ENCODE data around the gene ANKRD36B.
"Not testable (repeated sequence)": the region's sequence is repeated elsewhere in the genome, so short reads cannot be mapped to it uniquely, and the experiment has no call there.

Gene ANKRD36B

DNA sequence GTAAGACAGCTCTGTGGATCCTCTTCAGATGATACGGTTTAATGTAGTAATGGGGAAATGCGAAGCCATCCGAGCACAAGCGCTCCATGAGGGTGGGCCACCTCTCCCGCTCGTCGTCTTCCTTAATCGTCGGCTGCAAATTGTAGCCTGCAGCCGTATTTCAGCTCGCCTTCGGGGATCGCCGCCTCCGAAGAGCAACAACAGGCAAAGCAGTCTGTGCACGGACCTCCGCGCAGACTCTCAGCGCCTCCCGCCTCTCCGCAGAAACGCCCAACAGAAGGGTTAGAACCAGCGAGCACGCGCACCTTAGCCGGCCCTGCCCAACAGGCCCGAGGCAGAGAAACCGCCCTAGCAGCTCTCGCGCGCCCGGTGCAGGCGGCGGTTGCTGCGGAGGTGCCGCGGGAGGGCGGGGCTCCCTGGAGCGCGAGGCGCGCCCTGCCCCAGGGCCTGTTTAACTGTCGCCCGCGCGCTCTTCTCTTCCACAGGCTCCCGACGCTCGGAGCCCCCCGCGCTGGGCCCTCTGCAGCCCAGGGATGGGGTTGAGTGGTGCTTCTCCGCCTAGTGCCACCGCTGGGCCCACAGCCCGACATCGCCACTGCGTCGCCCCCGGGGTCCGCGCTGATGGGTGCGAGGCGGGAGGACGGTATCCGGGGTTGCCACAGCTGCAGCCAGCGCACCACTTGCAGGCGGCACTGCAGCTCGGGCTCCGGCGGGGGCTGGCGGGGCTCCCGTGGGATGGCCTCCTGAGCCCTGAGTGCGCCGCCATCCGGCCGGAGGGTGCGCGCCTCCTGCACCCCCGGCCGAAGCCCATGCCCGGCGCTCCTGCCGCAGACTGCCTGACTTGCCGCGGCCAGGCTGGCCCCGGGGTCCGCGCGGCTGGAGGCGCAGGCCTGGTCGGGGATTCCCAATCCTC lies at the start of gene ANKRD36B:
ANKRD36B (minus strand) TSS at position 280 of the 913 bp plus-strand sequence; CDS start at position 88, 192 bp downstream.
- H3K9me3 Mint-ChIP-seq; H3K36me3 Mint-ChIP-seq (ENCODE audit: low read depth); H3K4me1 Mint-ChIP-seq; H3K27me3 Mint-ChIP-seq (ENCODE audit: low read depth, poor library complexity): not testable (repeated sequence)
- peak; percentile 79 for DNase-seq
- H3K4me3 Mint-ChIP-seq, result peak within 1 kb of the TSS; percentile 100
- H3K27ac Mint-ChIP-seq, result peak within 1 kb of the TSS; percentile 99

DNA sequence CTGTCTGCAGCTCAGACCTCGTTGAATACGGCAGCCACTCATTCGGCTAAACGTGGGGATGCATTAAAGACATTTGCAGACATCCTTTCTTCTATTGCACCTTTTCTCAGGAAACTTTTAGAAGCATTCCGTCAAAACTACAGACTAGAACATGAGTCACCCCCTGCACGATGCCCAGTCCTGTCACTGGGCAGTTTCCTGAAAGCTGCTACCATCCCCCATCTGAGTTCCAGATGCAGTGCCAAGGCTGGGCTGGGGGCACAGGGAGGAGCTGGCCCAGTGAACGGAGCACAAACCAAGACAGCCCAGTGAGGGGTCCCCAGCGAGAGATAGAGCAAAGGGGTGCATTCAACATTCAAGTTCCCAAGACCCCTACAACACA lies 36.4 kb upstream of the ANKRD36B start:
- H3K4me1 Mint-ChIP-seq, result peaks cover 20% of the 10 kb centered on the region
- not testable (repeated sequence) for H3K4me3 Mint-ChIP-seq; DNase-seq; H3K36me3 Mint-ChIP-seq (ENCODE audit: low read depth); H3K9me3 Mint-ChIP-seq; H3K27ac Mint-ChIP-seq
- peaks cover 12% of the 10 kb centered on the region for H3K27me3 Mint-ChIP-seq (ENCODE audit: low read depth, poor library complexity)

DNA sequence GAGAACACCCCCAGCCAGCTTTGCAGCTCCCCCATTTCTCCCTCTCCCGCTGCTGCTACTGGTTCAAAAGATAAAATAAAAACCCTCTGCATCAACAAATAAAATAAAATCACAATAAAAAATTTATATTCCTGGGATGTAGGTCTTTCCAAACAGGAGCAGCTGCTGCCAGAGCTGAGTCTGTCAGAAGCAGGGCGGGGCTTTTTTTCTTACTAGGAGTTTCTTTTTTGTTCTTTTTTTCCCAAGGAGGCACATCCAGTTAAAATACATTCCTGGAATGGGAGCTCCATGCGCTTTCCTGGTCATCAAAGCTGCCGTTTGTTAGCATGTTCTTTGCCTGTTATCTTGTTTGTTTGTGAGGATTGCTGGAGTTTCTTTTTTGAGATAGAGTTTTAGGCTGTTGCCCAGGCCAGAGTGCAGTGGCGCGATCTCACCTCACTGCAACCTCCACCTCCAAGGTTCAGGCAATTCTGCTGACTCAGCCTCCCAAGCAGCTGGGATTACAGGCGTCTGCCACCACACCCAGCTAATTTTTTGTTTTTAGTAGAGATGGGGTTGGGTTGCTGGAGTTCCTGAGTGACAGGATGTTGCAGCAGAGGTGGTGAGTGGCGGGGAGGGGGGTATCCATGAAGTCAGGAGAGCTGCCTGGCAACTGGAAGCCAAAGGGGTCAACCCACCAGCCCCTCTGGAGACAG lies 35.8 kb upstream of the ANKRD36B start:
- not testable (repeated sequence) for H3K4me3 Mint-ChIP-seq; H3K36me3 Mint-ChIP-seq (ENCODE audit: low read depth); DNase-seq; H3K27ac Mint-ChIP-seq; H3K9me3 Mint-ChIP-seq
- Mint-ChIP-seq H3K4me1 (peaks cover 24% of the 10 kb centered on the region), H3K27me3 (ENCODE audit: low read depth, poor library complexity) (peaks cover 13% of the 10 kb centered on the region)

DNA sequence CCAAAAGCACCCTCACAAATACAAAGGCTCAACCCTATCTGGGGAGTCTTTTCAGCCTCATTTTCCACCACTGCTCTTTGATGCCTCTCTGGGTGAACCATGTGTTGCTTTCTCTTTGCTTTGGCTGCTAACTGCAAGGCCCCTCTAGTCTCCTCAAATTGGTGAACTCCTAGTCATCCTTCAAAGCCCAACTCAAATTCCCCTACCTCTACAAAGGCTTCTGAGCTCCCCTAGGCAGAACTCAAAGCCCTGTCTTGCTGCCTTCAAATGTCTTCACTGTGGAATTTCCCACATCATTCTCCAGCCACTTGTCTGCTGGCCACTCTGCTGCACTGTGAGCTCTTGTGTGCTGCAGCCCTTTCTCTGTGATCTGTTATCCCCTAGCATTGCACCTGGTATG lies 33.3 kb upstream of the ANKRD36B start:
- not testable (repeated sequence) for H3K36me3 Mint-ChIP-seq (ENCODE audit: low read depth); H3K4me3 Mint-ChIP-seq; H3K9me3 Mint-ChIP-seq; H3K27me3 Mint-ChIP-seq (ENCODE audit: low read depth, poor library complexity); DNase-seq; H3K27ac Mint-ChIP-seq
- peaks cover 40% of the 10 kb centered on the region for H3K4me1 Mint-ChIP-seq

DNA sequence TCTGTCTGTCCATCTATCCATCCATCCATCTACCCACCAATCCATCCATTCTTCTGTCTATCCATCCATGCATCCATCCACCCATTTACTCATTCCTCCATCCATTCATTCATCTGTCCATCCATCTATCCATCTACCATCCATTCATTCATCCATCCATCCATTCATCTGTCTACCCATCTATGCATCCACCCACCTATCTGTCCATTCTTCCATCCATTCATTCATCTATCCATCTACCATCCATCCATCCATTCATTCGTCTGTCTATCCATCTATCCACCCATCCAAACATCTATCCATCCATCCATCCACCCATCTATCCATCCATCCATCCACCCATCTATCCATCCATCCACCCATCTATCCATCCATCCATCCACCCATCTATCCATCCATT lies 30.8 kb upstream of the ANKRD36B start:
- DNase-seq; H3K27me3 Mint-ChIP-seq (ENCODE audit: low read depth, poor library complexity); H3K27ac Mint-ChIP-seq; H3K36me3 Mint-ChIP-seq (ENCODE audit: low read depth); H3K9me3 Mint-ChIP-seq: not testable (repeated sequence)
- Mint-ChIP-seq H3K4me3 (peak overlapping the region; percentile 20), H3K4me1 (peaks cover 40% of the 10 kb centered on the region)

DNA sequence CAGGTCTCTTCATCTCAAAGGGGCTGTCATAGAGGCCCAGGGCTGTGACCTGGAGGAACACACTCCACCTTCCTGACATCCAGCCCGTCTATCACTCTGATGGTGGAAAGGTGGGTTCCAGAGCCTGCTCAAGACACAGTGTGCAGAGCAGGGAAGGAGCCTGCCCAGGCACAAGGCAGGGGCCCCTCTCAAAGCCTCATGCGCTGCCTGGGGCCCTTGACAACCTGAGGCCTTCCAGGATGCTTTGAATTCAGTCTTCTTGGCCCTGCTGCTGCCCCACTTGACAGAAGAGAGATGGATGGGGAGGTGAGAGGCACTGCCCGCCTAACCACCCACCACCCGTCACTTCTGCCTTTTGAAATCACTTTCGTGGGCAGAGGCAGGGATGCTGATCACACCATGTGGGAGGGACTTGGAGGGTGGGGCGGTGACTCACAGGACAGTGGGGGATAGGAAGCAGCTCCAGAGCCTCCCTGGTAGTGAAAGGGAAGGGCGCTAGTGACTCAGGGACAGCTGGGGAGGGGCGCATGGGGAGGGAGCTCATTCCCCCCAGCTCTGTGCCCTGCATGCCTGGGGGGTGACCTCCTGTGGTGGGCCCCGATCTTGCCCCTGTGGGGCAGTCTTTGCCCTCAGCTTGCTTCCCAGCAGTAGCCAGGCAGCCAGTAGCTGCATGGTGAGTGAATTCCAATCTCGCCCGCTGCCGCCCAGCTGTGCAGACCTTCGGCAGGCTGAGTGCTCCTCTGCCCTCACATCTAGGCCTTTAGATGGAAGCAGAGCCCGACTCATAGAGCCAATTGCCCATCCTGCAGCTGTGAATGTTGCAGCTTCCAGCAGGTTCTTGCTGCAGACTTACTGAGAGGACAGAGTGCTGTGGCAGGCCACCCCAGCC lies 29.5 kb upstream of the ANKRD36B start:
- not testable (repeated sequence) for H3K9me3 Mint-ChIP-seq; H3K27me3 Mint-ChIP-seq (ENCODE audit: low read depth, poor library complexity); DNase-seq; H3K27ac Mint-ChIP-seq; H3K4me3 Mint-ChIP-seq; H3K36me3 Mint-ChIP-seq (ENCODE audit: low read depth)
- peaks cover 34% of the 10 kb centered on the region for H3K4me1 Mint-ChIP-seq

DNA sequence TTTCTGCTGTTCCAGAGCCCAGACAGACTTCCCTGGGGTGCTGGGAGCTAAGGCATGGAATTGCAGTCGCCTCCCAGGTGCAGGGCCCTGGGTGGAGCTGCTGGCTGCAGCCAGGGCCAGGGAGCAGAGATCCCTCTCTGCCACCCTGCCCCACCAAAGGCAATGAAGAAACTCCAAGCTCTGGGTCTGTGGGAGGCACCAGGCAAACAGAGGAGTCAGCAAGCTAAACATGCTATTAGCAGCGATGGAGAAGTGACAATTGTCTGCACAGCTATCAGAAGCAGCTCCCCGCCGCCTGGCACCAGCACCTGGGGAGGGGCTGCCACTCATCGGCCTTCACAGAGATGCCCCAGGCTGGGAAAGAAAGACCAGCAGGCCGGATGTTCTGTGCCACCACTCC lies 28.2 kb upstream of the ANKRD36B start:
- H3K9me3 Mint-ChIP-seq, result no peaks in the 10 kb centered on the region
- no peaks in the 10 kb centered on the region for H3K36me3 Mint-ChIP-seq (ENCODE audit: low read depth)
- peaks cover 4% of the 10 kb centered on the region for H3K27me3 Mint-ChIP-seq (ENCODE audit: low read depth, poor library complexity)
- H3K4me3 Mint-ChIP-seq, result no peak overlapping the region
- TF ChIP-seq, protein P1, sequence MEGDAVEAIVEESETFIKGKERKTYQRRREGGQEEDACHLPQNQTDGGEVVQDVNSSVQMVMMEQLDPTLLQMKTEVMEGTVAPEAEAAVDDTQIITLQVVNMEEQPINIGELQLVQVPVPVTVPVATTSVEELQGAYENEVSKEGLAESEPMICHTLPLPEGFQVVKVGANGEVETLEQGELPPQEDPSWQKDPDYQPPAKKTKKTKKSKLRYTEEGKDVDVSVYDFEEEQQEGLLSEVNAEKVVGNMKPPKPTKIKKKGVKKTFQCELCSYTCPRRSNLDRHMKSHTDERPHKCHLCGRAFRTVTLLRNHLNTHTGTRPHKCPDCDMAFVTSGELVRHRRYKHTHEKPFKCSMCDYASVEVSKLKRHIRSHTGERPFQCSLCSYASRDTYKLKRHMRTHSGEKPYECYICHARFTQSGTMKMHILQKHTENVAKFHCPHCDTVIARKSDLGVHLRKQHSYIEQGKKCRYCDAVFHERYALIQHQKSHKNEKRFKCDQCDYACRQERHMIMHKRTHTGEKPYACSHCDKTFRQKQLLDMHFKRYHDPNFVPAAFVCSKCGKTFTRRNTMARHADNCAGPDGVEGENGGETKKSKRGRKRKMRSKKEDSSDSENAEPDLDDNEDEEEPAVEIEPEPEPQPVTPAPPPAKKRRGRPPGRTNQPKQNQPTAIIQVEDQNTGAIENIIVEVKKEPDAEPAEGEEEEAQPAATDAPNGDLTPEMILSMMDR (IDR thresholded peaks at IDR 0.05), result no peak
- H3K4me1 Mint-ChIP-seq, result peaks cover 22% of the 10 kb centered on the region
- H3K27ac Mint-ChIP-seq, result no peak overlapping the region
- no peak for DNase-seq

DNA sequence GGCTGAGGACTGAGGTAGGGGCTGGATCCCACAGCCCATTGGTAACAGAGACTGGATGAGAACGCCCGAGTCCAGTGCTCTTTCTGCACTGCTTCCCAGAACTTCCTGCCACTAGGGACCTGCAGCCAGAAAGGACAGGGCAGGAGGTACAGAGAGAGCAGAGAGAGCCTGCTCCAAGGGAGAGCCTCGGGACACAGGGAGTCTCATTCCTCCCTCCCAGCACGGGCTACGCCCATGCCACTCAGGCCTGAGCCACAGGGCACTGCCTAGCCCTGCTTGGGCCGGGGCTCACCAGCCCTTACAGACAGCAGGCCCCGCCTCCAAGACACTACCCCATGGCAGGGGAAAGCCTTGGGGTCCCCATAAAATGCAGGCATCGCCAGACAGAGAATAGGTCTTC lies 26.1 kb upstream of the ANKRD36B start:
- H3K36me3 Mint-ChIP-seq (ENCODE audit: low read depth); DNase-seq; H3K9me3 Mint-ChIP-seq; H3K27me3 Mint-ChIP-seq (ENCODE audit: low read depth, poor library complexity); H3K4me3 Mint-ChIP-seq; H3K27ac Mint-ChIP-seq: not testable (repeated sequence)
- peaks cover 18% of the 10 kb centered on the region for H3K4me1 Mint-ChIP-seq

DNA sequence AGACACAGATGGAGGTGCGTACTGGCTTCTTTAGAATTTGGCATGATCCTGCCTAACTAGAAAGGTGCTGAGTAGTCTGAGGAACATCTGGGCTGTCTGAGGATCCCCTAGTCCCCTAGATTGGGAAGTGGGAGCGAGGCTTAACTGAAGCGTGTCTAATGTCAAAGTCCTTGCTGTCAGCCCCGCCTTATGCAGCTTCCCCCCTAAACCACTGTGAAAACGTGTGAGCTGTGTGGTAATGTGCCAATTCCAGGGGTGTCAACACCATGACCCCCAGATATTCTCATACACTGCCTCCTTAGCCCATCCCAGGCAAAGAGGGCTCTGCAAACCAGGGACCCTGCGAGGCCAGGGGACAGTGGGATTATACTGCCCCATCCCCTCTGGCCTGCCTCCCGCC lies 22.2 kb upstream of the ANKRD36B start:
- H3K4me1 Mint-ChIP-seq; H3K36me3 Mint-ChIP-seq (ENCODE audit: low read depth); H3K9me3 Mint-ChIP-seq; H3K4me3 Mint-ChIP-seq; H3K27me3 Mint-ChIP-seq (ENCODE audit: low read depth, poor library complexity); DNase-seq; H3K27ac Mint-ChIP-seq: not testable (repeated sequence)

DNA sequence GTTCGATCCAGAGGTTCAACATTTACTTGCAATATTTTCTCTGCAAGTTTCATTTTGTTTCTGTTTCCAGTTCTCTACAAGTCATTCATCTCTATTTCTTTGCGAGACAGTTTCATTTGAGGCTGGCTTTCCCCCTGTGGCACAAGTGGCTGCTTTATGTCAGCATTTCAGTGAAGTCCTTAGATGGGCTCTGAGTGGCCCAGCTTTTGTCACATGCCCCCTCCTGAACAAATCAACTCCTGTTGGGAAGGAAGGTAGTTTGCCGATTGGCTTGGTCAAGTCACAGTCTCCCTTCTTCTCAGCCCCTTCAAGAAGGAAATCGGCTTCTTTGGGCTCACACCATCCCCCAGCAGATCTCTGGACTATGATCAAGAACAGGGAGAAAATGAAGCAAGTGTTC lies 19.1 kb upstream of the ANKRD36B start:
- H3K4me3 Mint-ChIP-seq; H3K9me3 Mint-ChIP-seq; H3K27ac Mint-ChIP-seq; H3K4me1 Mint-ChIP-seq; DNase-seq; H3K27me3 Mint-ChIP-seq (ENCODE audit: low read depth, poor library complexity); H3K36me3 Mint-ChIP-seq (ENCODE audit: low read depth): not testable (repeated sequence)

DNA sequence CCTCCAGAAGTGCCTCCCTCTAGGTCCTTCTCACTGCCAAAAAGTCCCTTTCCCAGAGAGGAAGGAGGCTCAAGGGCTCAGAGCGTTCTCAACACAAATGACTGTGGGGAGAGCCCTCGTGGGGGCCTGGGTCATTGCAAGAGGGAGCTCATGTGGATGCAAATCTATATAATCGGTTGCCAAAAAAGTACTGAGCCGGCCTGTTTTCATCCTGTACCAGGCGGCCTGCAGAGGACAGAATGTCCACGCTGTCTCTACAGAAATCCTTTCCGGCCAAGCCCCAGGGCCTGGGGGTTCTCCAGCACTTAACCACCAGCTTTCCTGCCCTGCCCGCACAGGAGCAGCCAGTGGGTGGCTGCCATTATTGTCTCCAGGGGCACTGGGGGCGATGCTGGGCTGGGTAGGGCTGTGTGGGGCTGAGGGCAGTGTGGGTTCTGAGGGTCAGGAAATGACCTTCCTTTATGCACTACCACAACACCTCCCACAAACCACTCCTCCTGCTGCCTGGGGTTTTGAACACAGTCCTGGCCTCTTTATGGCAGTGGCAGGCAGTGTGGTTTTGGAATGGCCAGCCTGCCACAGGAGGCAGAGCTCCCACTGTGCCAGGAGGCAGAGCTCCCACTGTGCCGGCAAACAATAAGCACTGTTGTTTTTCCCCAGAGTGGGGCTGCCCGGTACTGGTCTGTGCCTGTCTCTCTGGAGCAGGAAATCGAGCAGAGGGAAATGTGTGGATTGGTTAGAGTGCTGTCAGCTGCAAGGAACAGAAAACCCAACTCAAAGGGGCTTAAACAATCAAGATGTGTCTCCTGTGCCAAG lies 16.1 kb upstream of the ANKRD36B start:
- not testable (repeated sequence) for DNase-seq, H3K27ac Mint-ChIP-seq

DNA sequence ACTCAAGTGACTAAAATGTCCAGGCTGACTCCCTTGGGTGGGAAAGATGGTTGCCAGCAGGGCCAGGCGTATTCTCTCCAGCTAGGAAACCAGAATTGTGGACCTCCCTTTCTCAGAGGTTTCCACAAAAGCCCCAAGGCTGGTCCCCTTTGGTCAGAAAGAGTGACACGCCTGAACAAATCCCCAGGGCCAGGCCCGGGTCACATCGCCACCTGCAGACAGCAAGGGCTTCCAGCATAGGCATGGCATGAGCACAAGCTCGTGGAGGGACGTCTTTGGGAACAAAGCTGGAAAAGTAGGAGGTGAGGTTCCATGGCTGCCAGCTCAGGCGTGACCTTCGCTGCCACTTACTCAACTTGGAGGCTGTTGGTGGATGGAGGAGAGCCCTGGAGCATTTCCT lies 15.4 kb upstream of the ANKRD36B start:
- not testable (repeated sequence) for H3K4me3 Mint-ChIP-seq; H3K36me3 Mint-ChIP-seq (ENCODE audit: low read depth); H3K9me3 Mint-ChIP-seq; H3K4me1 Mint-ChIP-seq; DNase-seq; H3K27ac Mint-ChIP-seq; H3K27me3 Mint-ChIP-seq (ENCODE audit: low read depth, poor library complexity)

More for the DNA sequence above, 16.1 kb upstream of the ANKRD36B start:
- not testable (repeated sequence) for H3K9me3 Mint-ChIP-seq; H3K36me3 Mint-ChIP-seq (ENCODE audit: low read depth); H3K27me3 Mint-ChIP-seq (ENCODE audit: low read depth, poor library complexity); H3K4me3 Mint-ChIP-seq; H3K4me1 Mint-ChIP-seq

Data from nephron progenitor cell (in vitro differentiated cells).